ENCODE measurements around the gene ARHGEF33.

The ARHGEF33 gene

DNA sequence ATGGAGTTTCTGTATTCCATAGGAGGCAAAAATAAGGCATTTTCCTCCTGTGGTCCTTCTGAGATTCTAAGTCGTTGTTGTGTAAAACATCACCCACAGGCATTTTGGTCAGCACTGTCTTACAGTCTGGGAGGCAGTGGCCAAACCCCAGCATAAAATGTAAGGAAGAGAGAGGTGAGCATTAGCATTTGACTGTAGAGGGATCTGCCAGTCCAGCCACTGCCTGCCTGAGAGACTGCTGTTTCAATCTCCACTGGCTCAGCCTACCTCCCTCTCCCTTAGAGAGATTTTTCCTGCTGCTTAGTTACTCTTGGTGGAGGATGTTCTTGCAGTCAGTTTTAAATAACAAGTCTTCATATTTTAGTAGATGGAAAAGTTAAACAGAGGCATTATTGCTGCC, 77.0 kb downstream of the ARHGEF33 start:
- Histone ChIP-seq H3K4me3 (ENCODE audit: low read depth in 1 of 2, low read length in 1 of 2) (no peak overlapping the region), H3K4me1 (ENCODE audit: control insufficient read depth in 1 of 2, insufficient read depth in 1 of 2, low read depth in 1 of 2, low read length in 1 of 2) (no peaks in the 10 kb centered on the region), H3K36me3 (no peaks in the 10 kb centered on the region), H3K27me3 (peaks cover 2% of the 10 kb centered on the region), H3K27ac (no peak overlapping the region), H3K9me3 (no peaks in the 10 kb centered on the region)
- TF ChIP-seq, protein P1, sequence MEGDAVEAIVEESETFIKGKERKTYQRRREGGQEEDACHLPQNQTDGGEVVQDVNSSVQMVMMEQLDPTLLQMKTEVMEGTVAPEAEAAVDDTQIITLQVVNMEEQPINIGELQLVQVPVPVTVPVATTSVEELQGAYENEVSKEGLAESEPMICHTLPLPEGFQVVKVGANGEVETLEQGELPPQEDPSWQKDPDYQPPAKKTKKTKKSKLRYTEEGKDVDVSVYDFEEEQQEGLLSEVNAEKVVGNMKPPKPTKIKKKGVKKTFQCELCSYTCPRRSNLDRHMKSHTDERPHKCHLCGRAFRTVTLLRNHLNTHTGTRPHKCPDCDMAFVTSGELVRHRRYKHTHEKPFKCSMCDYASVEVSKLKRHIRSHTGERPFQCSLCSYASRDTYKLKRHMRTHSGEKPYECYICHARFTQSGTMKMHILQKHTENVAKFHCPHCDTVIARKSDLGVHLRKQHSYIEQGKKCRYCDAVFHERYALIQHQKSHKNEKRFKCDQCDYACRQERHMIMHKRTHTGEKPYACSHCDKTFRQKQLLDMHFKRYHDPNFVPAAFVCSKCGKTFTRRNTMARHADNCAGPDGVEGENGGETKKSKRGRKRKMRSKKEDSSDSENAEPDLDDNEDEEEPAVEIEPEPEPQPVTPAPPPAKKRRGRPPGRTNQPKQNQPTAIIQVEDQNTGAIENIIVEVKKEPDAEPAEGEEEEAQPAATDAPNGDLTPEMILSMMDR (IDR thresholded peaks at IDR 0.05) = no peak

DNA sequence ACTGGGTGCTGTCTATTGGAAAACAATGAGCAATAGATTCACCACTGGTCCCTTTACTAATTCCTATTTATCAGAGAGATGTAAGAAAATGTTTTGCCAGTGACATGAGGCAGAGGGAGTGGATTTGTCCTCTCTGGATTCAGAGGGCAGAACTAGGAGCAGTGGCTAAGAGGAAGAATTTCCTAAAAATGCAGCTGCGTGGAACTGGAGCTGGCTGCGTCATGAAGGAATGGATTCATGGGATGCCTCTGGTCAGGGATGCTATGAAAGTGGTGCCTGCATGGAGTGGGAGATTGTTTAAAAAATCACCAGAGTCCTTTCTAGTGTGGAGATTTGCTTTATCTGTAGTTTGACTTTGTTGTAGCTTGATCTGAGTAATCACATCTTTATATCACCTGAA, 78.3 kb downstream of the ARHGEF33 start:
- Histone ChIP-seq H3K4me3 (ENCODE audit: low read depth in 1 of 2, low read length in 1 of 2) (no peak overlapping the region), H3K27me3 (no peaks in the 10 kb centered on the region), H3K36me3 (no peaks in the 10 kb centered on the region), H3K4me1 (ENCODE audit: control insufficient read depth in 1 of 2, insufficient read depth in 1 of 2, low read depth in 1 of 2, low read length in 1 of 2) (no peaks in the 10 kb centered on the region), H3K27ac (no peak overlapping the region), H3K9me3 (no peaks in the 10 kb centered on the region)
- TF ChIP-seq, protein P1 (IDR thresholded peaks at IDR 0.05) = no peak

GRCh38 chr2:38971377-38971776, 81.7 kb downstream of the ARHGEF33 start:
- H3K36me3 ChIP-seq = no peaks in the 10 kb centered on the region
- no peak overlapping the region for H3K4me3 ChIP-seq (ENCODE audit: low read depth in 1 of 2, low read length in 1 of 2)
- H3K27ac ChIP-seq = no peak overlapping the region
- peaks cover 11 to 15% of the 10 kb centered on the region in 2 experiments for H3K4me1 ChIP-seq (ENCODE audit: control insufficient read depth in 1 of 2, insufficient read depth in 1 of 2, low read depth in 1 of 2, low read length in 1 of 2)
- H3K9me3 ChIP-seq = no peaks in the 10 kb centered on the region
- no peaks in the 10 kb centered on the region for H3K27me3 ChIP-seq
- TF ChIP-seq, protein P1 (IDR thresholded peaks at IDR 0.05) = no peak

GRCh38 chr2:38973266-38973665, 83.6 kb downstream of the ARHGEF33 start:
- no peak overlapping the region for H3K4me3 ChIP-seq (ENCODE audit: low read depth in 1 of 2, low read length in 1 of 2)
- TF ChIP-seq, protein P1 (IDR thresholded peaks at IDR 0.05) = no peak

GRCh38 chr2:38975042-38975441, 85.4 kb downstream of the ARHGEF33 start:
- Histone ChIP-seq H3K36me3 (no peaks in the 10 kb centered on the region), H3K4me1 (ENCODE audit: control insufficient read depth in 1 of 2, insufficient read depth in 1 of 2, low read depth in 1 of 2, low read length in 1 of 2) (peaks cover 12 to 23% of the 10 kb centered on the region in 2 experiments), H3K27ac (no peak overlapping the region), H3K27me3 (no peaks in the 10 kb centered on the region), H3K4me3 (ENCODE audit: low read depth in 1 of 2, low read length in 1 of 2) (no peak overlapping the region), H3K9me3 (no peaks in the 10 kb centered on the region)
- TF ChIP-seq, protein P1 (IDR thresholded peaks at IDR 0.05) = no peak

More at GRCh38 chr2:38973266-38973665, 83.6 kb downstream of the ARHGEF33 start:
- Histone ChIP-seq H3K36me3 (no peaks in the 10 kb centered on the region), H3K27me3 (no peaks in the 10 kb centered on the region), H3K27ac (no peak overlapping the region), H3K9me3 (no peaks in the 10 kb centered on the region), H3K4me1 (ENCODE audit: control insufficient read depth in 1 of 2, insufficient read depth in 1 of 2, low read depth in 1 of 2, low read length in 1 of 2) (peaks cover 12 to 19% of the 10 kb centered on the region in 2 experiments)

DNA sequence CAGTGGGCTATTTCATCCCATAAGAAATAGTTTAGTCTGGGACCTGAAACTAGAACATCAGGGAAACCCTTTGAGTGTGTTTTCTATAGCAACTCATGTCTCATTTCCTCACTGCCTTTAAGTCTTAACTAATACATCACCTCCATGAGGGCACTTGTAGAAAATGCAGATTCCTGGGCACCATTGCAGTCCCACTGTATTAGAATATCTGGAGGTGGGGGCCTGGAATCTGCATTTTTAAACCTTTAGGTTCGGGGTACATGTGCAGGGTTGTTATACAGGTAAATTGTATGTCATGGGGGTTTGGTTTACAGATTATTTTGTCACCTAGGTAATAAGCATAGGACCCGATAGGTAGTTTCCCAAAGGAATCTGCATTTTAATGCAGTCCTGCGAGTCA, 87.4 kb downstream of the ARHGEF33 start:
- Histone ChIP-seq H3K27ac (no peak overlapping the region), H3K36me3 (no peaks in the 10 kb centered on the region), H3K27me3 (no peaks in the 10 kb centered on the region), H3K4me3 (ENCODE audit: low read depth in 1 of 2, low read length in 1 of 2) (no peak overlapping the region), H3K9me3 (no peaks in the 10 kb centered on the region), H3K4me1 (ENCODE audit: control insufficient read depth in 1 of 2, insufficient read depth in 1 of 2, low read depth in 1 of 2, low read length in 1 of 2) (peaks cover 12 to 23% of the 10 kb centered on the region in 2 experiments)
- TF ChIP-seq, protein P1 (IDR thresholded peaks at IDR 0.05) = no peak
